HG02840 (cell line): ENCODE measurements around the gene SYCN.

Experiments
- ATAC-seq: cut with Tn5 transposase; IDR thresholded peaks from one replicate; pipeline ENCODE4 v1.9.1; 2021; ENCODE audit warnings: mild to moderate bottlenecking, moderate library complexity, moderate number of reproducible peaks; ENCODE audit not compliant: unreplicated experiment, low FRiP score

Gene SYCN

GRCh38 chr19:39157275-39157996, 46.6 kb downstream of the SYCN start:
- ATAC-seq, result no peak

- ATAC-seq, result no peak
Observed at GRCh38 chr19:39156326-39157230, 47.5 kb downstream of the SYCN start.

GRCh38 chr19:39155741-39156140, 48.3 kb downstream of the SYCN start:
- no peak for ATAC-seq

GRCh38 chr19:39155114-39155700, 48.9 kb downstream of the SYCN start:
- no peak for ATAC-seq

- no peak for ATAC-seq
Observed at GRCh38 chr19:39154629-39155100, 49.4 kb downstream of the SYCN start.

GRCh38 chr19:39154100-39154628, 49.9 kb downstream of the SYCN start:
- ATAC-seq, result no peak
